K562 (cell line): ENCODE results near the gene RAB3D. TPM values are rescaled to one million over a fixed set of nuclear protein-coding genes. Genes with fewer than 3 reads are reported as not detected.

Experiments
- GTF2A2 ChIP-seq: IDR thresholded peaks from 2 replicates; pipeline ENCODE4 v1.6.1; 2016; ENCODE audit warnings: mild to moderate bottlenecking, missing genetic modification characterization, missing compliant biosample characterization
- NR2F6 ChIP-seq: fragments of 450-650 bp; formaldehyde crosslinking; IDR thresholded peaks from 2 replicates; pipeline ENCODE4 v1.4.0; 2020; ENCODE audit warnings: mild to moderate bottlenecking
- PTTG1 ChIP-seq: fragments of 450-650 bp; IDR thresholded peaks from 2 replicates; pipeline ENCODE4 v1.6.1; 2016; ENCODE audit warnings: low read depth, mild to moderate bottlenecking, missing genetic modification characterization, missing compliant biosample characterization
- polyA plus RNA-seq, 8 experiments: library from polyadenylated mRNA; depleted of rRNA in 4 of 8; stranded (reverse) in 5 of 8; unstranded in 3 of 8; fragments of >200 nt; fragmentation: Nextera tagmentation in 2 of 8; fragmentation: Illumina TruSeq in 1 of 8; extraction: Ambion mirVana in 2 of 8; extraction: Trizol in 1 of 8; gene quantifications; 2 replicates each; pipeline versions ENCODE4 v1.2.1 to v1.2.3, GENCODE V29; 2011 to 2014; ENCODE audit warnings: inconsistent platforms in 1 of 8, missing spikeins in 1 of 8
- total RNA-seq, 7 experiments: library from RNA; depleted of rRNA in 6 of 7; stranded (reverse); fragments of >200 nt in 6 of 7; fragmentation: Illumina TruSeq in 2 of 7; extraction: Trizol in 2 of 7; gene quantifications; 2 replicates each; pipeline versions ENCODE4 v1.2.1 to v1.2.3, GENCODE V29; 2011 to 2021; ENCODE audit warnings: low replicate concordance in 1 of 7
- TF ChIP-seq, protein P1 (sequence below): fragments of 450-650 bp; IDR thresholded peaks from 2 replicates; pipeline ENCODE4 v1.6.1; 2018; ENCODE audit warnings: mild to moderate bottlenecking, low read depth; ENCODE audit not compliant: partially characterized antibody
- TF ChIP-seq, protein P2 (sequence below): fragments of 450-650 bp; IDR thresholded peaks from 2 replicates; pipeline ENCODE4 v1.6.1; 2016; ENCODE audit warnings: low read depth
- TF ChIP-seq, protein P3 (sequence below): fragments of 150-350 bp; conservative IDR thresholded peaks from 2 replicates; pipeline ENCODE4 v1.6.1; 2014; ENCODE audit warnings: low read length

The RAB3D gene
- total and polyA plus RNA-seq, 9 of the 15 experiments (the other 6 are each of a cell fraction or from before 2014, with no cell fraction given) = 0.34 to 3.3 (median 1.3) TPM

DNA sequence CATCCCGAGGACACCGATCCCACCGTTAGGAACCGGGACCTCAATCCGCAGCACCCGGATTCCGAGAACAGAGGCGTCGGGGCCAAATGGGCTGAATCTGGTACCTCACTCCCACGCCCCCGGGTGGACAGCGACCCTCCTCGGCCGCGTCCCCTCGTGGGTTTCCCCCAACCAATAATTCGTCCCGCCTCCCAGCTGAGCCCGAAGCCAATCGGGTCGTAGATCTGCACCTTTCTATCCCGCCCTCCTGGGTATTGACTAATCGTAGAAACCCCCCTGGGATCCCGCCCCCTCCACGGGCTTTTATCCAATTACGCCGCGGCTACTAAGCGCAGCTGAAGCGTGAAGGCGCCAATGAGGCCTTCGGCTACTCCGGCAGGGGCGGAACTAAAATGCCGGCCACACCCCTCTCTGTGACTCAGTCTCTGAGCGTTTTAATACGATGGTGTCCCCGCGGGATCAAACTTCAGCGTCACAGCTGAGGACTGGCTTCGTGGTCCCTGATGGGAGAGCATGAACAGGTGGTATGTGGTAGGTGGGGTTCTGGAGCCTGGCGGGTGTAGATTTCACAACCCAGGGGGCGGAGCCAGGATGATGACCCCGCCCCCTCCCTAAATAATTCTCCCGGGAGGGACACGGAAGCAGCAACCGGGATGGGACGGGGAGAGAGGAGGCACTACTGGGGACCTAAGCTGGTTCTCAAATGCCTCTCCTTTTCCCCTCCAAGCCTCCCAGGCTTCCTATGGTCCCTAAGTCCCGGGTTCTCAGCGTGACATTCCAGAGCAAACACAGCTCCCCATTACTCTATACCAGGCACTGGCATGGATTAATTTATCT, 6.9 kb upstream of the RAB3D start, which contains the start of the genes CCDC159 and TMEM205 (continued):
- TF ChIP-seq, protein P1, sequence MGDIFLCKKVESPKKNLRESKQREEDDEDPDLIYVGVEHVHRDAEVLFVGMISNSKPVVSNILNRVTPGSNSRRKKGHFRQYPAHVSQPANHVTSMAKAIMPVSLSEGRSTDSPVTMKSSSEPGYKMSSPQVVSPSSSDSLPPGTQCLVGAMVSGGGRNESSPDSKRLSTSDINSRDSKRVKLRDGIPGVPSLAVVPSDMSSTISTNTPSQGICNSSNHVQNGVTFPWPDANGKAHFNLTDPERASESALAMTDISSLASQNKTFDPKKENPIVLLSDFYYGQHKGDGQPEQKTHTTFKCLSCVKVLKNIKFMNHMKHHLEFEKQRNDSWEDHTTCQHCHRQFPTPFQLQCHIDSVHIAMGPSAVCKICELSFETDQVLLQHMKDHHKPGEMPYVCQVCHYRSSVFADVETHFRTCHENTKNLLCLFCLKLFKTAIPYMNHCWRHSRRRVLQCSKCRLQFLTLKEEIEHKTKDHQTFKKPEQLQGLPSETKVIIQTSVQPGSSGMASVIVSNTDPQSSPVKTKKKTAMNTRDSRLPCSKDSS = no peak
- no peak for TF ChIP-seq PTTG1 (tag)
- no peak for TF ChIP-seq GTF2A2
- TF ChIP-seq, protein P2, sequence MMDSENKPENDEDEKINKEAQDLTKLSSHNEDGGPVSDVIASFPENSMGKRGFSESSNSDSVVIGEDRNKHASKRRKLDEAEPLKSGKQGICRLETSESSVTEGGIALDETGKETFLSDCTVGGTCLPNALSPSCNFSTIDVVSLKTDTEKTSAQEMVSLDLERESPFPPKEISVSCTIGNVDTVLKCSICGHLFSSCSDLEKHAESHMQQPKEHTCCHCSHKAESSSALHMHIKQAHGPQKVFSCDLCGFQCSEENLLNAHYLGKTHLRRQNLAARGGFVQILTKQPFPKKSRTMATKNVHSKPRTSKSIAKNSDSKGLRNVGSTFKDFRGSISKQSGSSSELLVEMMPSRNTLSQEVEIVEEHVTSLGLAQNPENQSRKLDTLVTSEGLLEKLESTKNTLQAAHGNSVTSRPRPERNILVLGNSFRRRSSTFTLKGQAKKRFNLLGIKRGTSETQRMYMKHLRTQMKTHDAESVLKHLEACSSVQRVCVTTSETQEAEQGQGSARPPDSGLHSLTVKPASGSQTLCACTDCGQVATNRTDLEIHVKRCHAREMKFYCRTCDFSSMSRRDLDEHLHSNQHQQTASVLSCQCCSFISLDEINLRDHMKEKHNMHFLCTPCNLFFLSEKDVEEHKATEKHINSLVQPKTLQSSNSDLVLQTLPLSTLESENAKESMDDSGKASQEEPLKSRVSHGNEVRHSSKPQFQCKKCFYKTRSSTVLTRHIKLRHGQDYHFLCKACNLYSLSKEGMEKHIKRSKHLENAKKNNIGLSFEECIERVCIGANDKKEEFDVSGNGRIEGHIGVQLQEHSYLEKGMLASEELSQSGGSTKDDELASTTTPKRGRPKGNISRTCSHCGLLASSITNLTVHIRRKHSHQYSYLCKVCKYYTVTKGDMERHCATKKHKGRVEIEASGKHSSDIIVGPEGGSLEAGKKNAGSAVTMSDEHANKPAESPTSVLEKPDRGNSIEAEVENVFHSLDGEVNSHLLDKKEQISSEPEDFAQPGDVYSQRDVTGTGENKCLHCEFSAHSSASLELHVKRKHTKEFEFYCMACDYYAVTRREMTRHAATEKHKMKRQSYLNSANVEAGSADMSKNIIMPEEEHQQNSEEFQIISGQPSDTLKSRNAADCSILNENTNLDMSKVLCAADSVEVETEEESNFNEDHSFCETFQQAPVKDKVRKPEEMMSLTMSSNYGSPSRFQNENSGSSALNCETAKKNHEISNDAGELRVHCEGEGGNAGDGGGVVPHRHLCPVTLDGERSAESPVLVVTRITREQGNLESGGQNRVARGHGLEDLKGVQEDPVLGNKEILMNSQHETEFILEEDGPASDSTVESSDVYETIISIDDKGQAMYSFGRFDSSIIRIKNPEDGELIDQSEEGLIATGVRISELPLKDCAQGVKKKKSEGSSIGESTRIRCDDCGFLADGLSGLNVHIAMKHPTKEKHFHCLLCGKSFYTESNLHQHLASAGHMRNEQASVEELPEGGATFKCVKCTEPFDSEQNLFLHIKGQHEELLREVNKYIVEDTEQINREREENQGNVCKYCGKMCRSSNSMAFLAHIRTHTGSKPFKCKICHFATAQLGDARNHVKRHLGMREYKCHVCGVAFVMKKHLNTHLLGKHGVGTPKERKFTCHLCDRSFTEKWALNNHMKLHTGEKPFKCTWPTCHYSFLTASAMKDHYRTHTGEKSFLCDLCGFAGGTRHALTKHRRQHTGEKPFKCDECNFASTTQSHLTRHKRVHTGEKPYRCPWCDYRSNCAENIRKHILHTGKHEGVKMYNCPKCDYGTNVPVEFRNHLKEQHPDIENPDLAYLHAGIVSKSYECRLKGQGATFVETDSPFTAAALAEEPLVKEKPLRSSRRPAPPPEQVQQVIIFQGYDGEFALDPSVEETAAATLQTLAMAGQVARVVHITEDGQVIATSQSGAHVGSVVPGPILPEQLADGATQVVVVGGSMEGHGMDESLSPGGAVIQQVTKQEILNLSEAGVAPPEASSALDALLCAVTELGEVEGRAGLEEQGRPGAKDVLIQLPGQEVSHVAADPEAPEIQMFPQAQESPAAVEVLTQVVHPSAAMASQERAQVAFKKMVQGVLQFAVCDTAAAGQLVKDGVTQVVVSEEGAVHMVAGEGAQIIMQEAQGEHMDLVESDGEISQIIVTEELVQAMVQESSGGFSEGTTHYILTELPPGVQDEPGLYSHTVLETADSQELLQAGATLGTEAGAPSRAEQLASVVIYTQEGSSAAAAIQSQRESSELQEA = peak; percentile 94
- TF ChIP-seq, protein P3, sequence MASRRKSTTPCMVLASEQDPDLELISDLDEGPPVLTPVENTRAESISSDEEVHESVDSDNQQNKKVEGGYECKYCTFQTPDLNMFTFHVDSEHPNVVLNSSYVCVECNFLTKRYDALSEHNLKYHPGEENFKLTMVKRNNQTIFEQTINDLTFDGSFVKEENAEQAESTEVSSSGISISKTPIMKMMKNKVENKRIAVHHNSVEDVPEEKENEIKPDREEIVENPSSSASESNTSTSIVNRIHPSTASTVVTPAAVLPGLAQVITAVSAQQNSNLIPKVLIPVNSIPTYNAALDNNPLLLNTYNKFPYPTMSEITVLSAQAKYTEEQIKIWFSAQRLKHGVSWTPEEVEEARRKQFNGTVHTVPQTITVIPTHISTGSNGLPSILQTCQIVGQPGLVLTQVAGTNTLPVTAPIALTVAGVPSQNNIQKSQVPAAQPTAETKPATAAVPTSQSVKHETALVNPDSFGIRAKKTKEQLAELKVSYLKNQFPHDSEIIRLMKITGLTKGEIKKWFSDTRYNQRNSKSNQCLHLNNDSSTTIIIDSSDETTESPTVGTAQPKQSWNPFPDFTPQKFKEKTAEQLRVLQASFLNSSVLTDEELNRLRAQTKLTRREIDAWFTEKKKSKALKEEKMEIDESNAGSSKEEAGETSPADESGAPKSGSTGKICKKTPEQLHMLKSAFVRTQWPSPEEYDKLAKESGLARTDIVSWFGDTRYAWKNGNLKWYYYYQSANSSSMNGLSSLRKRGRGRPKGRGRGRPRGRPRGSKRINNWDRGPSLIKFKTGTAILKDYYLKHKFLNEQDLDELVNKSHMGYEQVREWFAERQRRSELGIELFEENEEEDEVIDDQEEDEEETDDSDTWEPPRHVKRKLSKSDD = no peak
- no peak for TF ChIP-seq NR2F6 (CRISPR knock-in tag)
